ENCODE results near the gene IL1R2.

Gene IL1R2, protein sequence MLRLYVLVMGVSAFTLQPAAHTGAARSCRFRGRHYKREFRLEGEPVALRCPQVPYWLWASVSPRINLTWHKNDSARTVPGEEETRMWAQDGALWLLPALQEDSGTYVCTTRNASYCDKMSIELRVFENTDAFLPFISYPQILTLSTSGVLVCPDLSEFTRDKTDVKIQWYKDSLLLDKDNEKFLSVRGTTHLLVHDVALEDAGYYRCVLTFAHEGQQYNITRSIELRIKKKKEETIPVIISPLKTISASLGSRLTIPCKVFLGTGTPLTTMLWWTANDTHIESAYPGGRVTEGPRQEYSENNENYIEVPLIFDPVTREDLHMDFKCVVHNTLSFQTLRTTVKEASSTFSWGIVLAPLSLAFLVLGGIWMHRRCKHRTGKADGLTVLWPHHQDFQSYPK

DNA sequence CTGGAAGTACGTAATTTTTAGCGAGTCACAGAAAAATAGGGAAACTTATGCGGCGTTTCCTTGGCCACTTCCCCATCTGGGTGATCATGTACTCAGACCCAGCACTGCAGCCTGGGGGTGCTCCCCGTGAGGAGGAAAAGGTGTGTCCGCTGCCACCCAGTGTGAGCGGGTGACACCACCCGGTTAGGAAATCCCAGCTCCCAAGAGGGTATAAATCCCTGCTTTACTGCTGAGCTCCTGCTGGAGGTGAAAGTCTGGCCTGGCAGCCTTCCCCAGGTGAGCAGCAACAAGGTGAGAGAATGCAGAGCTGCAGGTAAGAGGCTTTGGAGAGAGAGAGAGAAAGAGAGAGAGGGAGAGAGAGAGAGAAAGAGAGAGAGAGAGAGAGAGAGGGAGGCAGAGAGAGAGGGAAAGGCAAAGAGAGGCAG lies at the start of gene IL1R2:
IL1R2 (plus strand) TSS at position 240 of the 425 bp plus-strand sequence. CDS start 16,616 bp downstream, outside the sequence.
- DNase-seq: no peak

DNA sequence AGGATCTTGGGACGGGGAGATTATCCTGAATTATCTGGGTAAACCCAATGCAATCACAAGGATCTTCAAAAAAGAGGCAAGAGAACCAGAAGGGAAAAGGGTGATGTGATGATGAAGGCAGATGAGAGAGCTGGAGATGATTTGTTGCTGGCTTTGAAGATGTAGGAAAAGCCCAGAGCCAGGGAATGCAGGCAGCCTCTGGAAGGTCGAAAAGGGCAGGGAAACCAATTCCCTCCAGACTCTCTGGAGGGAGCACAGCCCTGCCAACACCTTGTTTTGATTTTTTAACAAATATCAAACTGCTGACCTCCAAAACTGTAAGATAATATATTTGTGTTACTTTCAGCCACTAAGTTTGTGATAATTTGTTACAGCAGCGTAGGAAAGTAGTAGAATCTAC lies 48.9 kb upstream of the IL1R2 start:
- no peak for DNase-seq

DNA sequence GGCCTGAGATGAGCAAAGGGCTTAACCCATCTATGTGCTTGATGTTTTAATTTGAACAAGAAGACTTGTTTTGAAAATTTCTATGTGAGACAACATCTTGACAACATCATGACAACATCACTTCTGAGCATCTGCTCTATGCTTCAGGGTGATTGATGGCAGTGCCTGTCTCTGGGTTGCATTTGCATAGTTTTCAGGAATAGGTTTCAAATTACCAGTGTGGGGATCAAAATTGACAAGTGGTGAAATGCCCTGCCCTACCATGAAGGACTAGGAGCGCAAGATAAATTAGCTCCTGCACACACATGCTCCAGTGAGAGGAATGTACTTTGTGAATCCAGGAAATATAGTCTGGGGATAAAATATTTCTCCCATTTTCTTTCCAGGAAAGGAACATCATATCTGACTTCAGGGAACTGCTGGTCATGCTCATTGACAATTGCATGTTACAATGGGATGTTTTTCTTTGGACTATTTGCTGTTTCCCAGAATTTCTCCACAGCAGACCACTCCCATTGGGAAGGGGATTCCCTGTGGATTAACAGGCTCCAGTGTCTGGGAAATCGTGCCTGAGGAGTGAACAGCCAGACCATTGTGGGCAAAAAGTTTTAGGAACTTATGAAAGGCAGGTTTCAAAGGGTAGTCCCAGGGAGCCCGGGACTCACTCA lies 45.3 kb upstream of the IL1R2 start:
- no peak for DNase-seq

DNA sequence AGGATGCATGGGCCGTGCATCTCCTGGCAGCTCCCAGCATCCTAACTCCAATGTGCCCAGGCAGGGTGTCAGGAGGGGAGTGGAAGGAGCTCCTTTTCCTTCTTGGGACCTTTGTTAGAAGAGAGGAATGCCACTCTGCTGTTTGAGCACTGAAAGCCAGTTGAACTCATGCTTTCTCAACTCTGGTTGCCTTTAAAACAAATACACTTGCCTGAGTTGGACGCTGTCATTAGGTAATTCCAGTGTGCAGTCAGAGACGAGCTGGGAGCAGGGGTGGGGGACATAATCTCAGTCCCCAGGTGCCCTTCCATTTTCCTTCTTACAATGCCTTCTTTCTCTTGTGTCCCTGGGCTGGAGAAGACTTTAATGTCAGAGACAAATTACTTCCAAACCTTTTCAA lies 44.4 kb upstream of the IL1R2 start:
- DNase-seq: no peak

DNA sequence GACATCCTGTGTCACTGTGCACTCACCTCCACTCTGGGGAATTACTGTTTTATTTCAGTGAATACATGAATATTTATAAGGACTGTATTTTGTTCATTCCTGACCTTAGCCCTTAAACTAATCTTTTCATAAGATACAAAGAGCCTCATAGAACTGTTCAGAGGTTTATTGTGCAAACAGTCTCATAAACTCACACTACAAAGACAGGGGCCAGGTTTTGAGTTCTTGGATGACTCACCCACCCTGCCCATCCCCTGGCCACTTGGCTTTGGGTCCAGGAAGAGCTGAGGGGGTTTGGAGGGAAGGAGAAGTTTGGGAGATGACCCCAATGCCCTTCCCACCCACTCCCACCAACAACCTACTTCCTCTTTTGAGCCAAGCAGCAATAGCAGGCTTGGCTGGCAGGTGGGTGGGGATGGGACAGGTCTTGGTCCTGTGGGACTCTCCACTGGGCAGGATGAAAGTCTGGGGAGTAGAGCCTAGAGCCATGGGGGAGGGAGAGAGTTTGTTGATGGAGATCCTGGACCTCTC lies 43.1 kb upstream of the IL1R2 start:
- no peak for DNase-seq

DNA sequence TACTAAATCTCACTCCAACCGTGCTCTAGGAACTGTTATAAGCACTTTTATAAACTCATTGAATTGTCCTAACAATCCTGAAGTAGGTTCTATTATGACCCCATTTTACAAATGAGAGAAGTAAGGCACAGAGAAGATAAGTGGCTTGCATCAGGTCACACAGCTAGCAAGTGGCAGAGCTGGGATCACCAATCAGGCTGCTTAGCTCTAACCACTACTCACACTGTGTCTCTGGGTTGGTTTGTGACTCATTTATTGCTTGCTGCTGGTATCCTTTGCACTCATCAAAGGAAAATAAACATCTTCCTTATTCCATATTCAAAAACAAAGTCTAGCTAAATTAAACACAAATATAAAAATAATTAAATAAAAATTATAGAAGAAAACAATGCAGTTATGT lies 42.5 kb upstream of the IL1R2 start:
- no peak for DNase-seq

DNA sequence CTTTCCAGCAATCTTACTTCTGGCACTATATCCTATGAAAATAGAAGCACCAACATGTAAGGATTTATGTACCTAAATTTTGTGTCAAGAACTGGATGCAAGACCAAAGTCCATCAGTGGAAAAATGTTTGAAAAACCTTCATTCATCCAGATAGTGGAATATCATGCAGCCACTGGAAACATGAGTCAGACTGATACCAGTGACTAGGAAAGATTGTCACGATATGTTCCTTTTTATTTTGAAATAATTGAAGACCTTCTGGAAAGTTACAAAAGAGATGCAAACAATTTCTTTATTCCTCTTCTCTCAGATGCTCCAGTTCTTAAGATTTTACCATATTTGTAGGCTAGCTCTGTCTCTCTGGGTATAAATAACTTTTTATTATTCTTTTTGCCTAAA lies 40.5 kb upstream of the IL1R2 start:
- DNase-seq: no peak

DNA sequence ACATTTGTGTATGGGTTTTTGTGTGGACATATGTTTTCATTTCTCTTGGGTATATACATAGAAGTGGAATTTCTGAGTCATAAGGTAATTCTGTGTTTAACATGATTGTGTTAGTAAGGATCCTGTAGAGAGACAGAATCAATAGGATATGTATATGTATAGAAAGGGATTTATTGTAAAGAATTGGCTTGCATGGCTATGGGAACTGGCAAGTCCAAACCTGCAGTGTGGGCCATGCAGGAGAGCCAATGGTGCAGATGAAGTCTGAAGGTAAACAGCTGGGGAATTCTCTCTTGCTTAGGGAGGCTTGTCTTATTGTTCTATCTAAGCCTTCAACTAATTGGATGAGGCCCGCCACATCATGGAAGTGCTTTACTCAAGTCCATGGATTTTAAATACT lies 39.2 kb upstream of the IL1R2 start:
- DNase-seq: no peak

DNA sequence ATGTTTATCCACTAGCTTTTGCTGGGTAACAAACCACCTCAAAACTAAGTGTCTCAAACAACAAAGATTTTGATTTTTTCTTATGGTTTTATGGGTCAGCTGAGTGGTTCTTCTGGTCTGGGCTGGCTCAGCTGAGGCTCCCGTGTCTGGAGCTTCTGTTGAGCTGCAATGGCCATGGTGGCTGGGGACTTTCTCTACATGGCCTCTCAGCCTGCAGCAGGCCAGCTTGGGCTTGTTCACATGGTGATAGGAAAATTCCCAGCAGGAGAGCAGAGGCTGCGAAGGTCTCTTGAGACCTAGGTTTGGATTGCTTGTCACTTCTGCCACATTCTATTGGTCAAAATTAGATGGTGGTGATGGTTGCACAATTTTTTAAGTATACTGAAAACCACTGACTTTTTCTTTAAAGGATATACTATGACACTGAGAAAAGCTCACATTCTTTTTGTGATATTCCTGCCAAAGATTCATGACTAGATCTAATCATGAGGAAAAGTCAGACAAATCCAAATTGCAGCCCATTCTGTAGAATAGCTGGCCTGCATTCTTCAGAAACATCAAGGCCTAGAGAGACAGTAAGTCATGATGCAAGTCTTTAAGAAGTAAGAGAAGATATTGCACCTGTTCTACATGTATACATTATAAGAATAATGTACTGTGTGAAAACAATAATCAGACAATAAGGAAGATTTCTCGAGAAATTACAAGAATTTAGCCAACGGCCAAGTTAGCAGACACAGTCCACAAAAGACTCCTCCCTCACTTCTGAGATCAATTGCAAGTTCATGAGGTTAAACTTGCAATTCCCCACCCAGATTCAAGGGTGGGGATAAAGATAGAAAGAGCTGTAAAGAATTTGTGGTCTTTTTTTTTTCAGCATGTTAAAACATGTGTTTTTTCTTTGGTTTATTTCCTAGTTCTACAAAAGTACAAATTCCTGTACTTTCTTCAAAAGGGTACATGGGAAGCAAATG lies 35.0 kb upstream of the IL1R2 start:
- no peak for DNase-seq

DNA sequence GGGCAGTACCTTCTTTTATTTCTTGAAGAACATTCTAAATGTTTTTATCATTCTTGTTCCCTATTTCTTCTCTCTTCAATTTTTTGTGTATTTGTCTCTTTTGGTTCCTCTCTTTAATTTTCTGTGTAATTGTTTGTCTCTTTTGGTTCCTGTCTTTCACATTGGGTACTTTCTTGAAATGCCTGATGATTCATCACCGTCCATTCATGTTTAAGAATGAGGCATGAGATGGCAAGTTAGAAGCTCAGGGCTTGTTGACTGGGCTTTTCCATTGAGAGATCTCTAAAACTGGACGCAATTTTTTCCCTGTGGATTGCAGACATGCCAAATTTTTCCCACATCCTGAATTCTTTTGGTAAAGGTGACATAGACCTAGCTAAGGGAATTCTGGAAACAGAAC lies 33.7 kb upstream of the IL1R2 start:
- DNase-seq: no peak

DNA sequence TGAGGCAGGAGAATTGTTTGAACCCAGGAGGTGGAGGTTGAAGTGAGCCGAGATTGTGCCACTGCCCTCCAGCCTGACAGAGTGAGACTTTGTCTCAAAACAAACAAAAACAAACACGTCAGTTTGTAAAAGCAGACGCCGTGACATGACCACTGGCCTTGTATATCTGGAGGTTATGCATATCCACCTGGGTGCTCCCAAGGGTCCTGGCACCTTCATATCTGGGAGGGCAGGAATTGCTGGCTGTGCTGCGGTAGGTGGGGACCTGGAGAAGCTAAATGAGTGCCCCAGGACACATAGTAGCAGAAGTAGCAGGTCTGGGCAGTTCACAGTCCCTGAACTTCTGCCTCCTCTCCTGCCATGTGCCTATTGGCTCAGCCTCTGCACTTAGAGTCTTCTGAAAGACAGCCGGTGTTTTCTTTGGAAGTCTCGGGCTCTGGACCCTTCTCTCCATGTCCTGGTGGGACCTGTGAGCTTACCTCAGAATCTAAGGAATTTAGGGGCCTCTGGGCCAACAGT lies 30.9 kb upstream of the IL1R2 start:
- no peak for DNase-seq

DNA sequence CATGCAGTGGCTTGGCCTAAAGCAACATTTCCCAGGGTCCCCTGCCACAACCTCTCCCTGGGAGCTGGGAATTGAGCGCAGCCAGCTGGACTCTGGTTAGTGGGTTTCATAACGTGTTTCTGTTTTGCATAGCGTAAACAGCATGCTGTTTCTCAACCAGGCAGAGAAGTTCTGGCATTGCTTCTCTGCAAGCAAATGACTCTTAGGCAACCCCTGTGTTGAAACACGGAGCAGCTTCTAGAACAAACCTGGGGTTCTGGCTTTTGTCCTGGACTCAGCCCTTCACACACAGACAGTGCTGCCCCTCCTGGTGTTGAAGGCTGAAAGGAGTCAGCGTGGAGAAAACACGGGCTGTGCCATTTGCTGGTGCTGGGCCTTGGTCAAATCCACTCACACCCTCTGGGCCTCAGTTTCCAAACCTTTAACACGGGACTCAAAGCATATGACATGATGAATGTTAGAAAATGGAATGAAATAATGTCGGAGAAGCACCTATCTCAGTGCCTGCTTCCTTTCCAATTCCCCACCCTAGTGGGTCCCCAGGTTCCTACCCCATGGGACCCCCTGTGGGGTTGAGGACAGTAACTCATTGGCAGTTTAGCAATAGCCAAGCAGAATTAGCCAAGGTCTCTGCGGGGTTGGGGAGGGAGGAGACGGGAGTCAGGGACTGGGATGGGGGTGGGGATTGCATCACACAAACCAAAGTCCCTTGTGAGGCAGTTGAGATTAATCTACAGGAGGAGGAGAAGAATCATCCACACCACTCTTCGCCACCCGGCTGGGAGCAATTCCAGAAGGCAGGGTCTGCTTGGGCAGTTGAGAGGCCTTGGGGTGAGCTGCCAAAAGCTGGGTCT lies 30.2 kb upstream of the IL1R2 start:
- no peak for DNase-seq

DNA sequence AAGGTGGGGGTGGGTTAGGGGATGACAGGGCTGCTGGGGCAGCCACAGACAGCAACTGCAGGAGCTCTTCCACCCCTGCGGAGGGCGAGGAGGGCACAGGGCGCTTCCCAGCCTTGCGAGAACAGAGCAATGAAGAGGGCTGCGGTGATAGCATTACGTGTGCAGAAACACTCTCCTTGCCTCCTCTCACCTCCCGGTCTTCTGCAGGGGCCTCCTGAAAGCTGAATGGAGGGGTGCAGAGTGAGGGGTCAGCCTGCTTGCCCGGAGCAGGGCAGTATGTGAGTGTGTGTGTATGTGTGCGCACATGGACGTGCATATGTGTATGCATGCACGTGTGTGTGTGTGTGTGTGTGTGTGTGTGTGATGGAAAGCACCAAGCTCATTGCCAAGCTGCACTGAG lies 29.5 kb upstream of the IL1R2 start:
- no peak for DNase-seq

DNA sequence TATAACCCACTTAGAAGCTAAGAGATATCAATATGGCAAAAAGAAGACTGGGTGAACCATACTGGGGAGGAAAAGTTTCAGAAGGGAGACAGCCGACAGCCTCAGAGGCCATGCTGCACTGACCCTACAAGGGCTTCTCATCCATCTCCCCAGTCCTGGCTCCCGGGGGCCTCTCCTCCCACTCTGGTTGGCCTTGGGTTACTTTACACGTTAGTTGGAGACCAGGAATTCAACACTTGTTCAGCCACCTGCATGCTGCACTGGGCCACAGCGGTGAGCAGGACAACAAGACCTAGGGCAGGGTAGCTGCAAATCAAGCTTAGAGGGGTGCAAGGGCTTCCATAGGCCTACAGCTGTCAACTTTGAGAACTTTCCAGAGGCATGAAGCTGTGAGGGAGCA lies 28.6 kb upstream of the IL1R2 start:
- no peak for DNase-seq

DNA sequence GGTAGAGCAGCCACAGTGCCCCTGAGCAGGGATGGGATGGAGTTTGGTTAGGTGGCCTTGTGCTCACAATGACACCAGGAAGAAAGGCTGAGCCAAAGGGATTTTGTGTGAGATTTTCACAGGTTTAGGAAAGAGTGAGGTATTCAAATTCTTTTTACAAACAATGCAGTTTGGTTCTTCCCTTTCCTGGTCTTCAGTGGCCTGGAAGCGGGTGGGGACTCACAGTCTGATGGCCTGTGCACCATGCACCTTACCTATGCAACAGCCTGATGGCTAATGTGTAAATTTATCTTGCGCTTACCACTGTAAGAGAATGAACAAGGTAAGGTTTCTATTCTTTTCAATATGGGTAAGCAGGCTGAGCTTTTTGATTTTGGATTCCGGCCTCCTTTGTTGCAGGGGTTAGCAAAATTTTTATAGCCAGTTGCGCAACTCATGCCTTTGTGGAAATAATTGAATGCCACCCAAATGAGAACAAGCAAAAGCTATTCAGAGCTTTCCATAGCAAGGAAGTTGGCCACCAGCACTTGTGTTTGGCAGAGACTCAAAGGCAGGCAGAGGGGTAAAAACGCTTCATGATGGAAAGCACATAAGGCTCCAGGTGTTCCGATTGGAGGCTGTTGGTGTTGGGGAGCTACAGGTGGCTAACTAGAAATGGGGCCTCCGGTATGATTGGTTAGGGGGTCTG lies 23.8 kb upstream of the IL1R2 start:
- no peak for DNase-seq

DNA sequence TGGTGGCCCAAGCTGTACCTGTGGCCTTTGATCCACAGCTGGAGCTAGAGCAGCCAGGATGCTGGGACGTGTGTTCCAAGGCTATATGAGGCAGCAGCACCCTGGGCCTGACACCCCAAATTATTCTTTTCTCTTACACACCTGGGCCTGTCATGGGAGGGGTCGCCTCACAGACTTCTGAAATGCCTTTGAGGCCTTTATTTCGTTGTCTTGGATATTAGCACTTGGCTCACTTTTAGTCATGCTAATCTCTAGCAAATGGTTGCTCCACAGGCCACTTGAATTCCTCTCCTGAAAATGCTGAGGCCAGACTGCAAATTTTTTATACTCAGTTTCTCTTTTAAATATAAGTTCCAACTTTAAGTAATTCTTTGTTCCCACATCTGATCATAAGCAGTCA lies 22.0 kb upstream of the IL1R2 start:
- no peak for DNase-seq

DNA sequence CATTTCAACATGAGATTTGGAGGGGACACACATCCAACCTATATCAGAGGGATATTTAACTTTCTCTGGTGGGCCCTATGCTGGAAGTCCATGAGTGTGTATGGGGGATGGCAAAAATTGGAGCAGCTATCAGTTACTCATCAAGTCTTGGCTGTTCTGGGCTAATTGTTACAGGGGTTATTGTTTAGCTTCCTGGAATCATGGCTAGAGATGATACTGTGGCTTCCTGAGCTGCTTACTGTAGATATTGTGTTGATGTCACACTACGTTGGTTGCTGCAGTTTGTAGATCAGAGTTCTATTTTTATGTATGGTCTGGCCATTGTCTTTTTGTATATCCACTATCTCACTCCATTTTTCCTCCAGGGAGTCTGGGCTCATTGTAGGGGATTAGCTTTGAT lies 20.9 kb upstream of the IL1R2 start:
- no peak for DNase-seq

DNA sequence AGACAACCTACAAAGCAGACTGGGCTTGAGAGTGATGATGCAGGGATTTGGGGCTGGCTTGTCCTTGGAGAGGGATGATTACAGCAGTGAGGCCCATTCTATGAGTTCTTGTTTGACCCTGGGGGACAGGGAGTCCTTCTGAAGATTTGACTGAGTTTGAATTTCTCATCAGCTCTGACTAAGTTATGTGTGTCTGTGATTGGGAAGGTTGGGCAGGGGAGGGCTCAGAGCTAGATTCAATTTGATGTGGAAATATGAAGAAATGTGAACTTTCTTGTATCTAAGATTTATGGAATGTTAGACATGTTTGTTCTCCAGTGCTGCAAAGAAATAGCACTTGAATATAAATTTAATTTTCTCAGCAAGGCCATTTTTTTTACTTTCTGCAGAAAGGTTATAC lies 19.9 kb upstream of the IL1R2 start:
- no peak for DNase-seq

DNA sequence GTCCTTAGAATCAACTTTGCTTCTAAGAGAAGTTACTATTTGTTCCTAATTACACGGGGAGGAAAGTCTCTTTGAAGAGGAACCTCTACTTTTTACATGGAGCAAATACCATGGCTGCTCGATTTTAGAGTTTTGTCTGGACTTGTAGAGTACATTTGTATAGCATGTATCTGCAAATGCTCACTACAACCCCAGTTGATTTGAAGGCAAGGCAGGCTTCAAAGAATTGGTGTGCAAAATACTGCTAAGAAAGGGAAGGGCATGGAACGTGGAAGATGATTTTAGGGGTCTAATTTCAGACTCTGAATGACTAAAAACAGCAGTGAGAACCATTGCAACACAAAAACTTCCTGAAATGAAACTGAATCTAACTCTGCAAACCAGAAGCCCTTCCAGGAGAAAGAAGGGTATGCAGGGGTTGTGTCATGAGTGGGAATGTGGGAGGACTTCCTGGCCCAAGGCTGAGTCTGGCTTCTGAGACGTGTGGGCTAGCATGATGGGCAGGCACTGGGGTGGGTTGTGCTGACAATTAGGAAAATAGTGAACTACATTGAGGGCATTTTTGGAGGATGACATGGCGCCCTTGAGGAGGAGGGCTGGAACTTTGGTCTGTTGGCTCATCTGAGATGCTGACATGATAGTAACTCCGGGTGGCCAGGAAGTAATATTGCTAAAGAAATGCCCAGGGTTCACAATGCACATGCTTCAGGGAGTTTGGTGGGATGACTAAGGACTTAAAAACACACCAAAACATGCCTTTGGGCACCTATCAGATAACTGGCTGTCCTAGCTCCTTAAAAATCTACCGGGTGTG lies 18.9 kb upstream of the IL1R2 start:
- no peak for DNase-seq

DNA sequence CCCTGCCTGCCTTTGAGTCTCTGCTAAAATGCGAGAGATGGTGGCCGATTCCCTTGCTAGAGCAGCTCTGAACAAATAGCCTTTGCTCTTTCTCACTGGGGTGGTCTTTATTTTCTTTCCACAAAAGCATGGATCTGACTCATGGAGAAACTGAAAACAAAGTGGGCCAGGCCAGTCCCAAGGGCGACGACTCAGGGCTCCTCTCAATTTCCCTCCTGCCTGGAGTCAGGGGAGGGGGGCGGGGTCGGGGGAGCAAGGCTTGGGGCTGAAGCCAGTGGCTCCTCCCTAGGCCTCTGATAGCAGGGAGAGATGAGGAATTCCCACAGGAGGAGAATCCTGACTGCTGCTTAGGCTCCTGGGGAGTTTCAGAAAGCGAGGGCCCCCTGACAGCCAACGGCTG lies 17.1 kb upstream of the IL1R2 start:
- DNase-seq: no peak
